22Rv1 (cell line): ENCODE results near the gene FBLIM1.

Experiments
- H3K27ac ChIP-seq: fragments of 450-650 bp; 2 replicates; pipeline ENCODE4 v1.5.1; 2017
- CTCF ChIP-seq: fragments of 450-650 bp; IDR thresholded peaks from 2 replicates; pipeline ENCODE4 v1.5.1; 2017; ENCODE audit warnings: mild to moderate bottlenecking
- ZFX ChIP-seq: fragments of 450-650 bp; IDR thresholded peaks from 2 replicates; pipeline ENCODE4 v1.6.1; 2017; ENCODE audit warnings: antibody characterized with exemption, borderline replicate concordance

Gene FBLIM1

GRCh38 chr1:15762546-15762945 is 4.0 kb downstream of the FBLIM1 start:
- TF ChIP-seq ZFX (no peak), CTCF (no peak)
- no peak overlapping the region for H3K27ac ChIP-seq

- TF ChIP-seq ZFX (no peak), CTCF (no peak)
- no peak overlapping the region for H3K27ac ChIP-seq
These were observed 5.7 kb downstream of the FBLIM1 start for GRCh38 chr1:15764269-15764764.

GRCh38 chr1:15764890-15765289 is 6.3 kb downstream of the FBLIM1 start:
- no peak for TF ChIP-seq ZFX
- TF ChIP-seq CTCF, result no peak
- H3K27ac ChIP-seq, result no peak overlapping the region

GRCh38 chr1:15765495-15766194 is 7.0 kb downstream of the FBLIM1 start:
- TF ChIP-seq CTCF (no peak), ZFX (no peak)
- no peak overlapping the region for H3K27ac ChIP-seq

- TF ChIP-seq CTCF (no peak), ZFX (no peak)
- no peak overlapping the region for H3K27ac ChIP-seq
These were observed 9.3 kb downstream of the FBLIM1 start for GRCh38 chr1:15767941-15768340.

- no peak for TF ChIP-seq ZFX
- no peak for TF ChIP-seq CTCF
- H3K27ac ChIP-seq, result no peak overlapping the region
These were observed 9.8 kb downstream of the FBLIM1 start for GRCh38 chr1:15768388-15768787.

- TF ChIP-seq CTCF, result no peak
- no peak for TF ChIP-seq ZFX
- no peak overlapping the region for H3K27ac ChIP-seq
These were observed 11.8 kb downstream of the FBLIM1 start for GRCh38 chr1:15770313-15770962.
